Retinal pigment epithelial cell (primary cell): ENCODE results near the gene KCNQ5.

Experiments
- DNase-seq: peaks from one replicate; pipeline ENCODE4 v3.0.0-alpha.2; 2010; ENCODE audit warnings: low read depth
- H3K4me3 ChIP-seq: 2 replicates; pipeline ENCODE4 v1.5.1; 2011; ENCODE audit warnings: mild to moderate bottlenecking, low read length, control low read depth, moderate library complexity
- TF ChIP-seq, protein P1 (sequence below): conservative IDR thresholded peaks from 2 replicates; pipeline ENCODE4 v1.5.1; 2011; ENCODE audit warnings: low read depth, low read length, control low read depth, inconsistent platforms

The KCNQ5 gene

DNA sequence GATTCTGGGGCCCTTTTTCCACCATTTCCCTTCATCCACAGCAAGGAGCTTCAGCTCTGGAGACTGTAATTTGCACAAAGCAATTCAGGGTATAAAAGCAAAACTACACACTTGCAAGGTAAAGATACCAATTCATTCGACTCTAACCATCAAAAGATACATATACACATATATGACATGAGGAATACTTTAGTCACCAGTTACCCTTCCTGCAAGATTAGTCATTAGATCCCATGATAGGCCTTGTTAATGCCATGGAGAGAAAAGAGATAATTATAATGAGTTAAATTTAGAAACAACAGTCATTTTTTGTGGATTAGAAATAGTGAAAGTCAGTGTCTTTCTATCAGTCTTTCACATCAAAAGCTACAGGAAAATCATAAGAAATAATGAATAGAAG, 204.2 kb downstream of the KCNQ5 start:
- TF ChIP-seq, protein P1, sequence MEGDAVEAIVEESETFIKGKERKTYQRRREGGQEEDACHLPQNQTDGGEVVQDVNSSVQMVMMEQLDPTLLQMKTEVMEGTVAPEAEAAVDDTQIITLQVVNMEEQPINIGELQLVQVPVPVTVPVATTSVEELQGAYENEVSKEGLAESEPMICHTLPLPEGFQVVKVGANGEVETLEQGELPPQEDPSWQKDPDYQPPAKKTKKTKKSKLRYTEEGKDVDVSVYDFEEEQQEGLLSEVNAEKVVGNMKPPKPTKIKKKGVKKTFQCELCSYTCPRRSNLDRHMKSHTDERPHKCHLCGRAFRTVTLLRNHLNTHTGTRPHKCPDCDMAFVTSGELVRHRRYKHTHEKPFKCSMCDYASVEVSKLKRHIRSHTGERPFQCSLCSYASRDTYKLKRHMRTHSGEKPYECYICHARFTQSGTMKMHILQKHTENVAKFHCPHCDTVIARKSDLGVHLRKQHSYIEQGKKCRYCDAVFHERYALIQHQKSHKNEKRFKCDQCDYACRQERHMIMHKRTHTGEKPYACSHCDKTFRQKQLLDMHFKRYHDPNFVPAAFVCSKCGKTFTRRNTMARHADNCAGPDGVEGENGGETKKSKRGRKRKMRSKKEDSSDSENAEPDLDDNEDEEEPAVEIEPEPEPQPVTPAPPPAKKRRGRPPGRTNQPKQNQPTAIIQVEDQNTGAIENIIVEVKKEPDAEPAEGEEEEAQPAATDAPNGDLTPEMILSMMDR = no peak
- no peak overlapping the region for H3K4me3 ChIP-seq
- peak; percentile 30 for DNase-seq

DNA sequence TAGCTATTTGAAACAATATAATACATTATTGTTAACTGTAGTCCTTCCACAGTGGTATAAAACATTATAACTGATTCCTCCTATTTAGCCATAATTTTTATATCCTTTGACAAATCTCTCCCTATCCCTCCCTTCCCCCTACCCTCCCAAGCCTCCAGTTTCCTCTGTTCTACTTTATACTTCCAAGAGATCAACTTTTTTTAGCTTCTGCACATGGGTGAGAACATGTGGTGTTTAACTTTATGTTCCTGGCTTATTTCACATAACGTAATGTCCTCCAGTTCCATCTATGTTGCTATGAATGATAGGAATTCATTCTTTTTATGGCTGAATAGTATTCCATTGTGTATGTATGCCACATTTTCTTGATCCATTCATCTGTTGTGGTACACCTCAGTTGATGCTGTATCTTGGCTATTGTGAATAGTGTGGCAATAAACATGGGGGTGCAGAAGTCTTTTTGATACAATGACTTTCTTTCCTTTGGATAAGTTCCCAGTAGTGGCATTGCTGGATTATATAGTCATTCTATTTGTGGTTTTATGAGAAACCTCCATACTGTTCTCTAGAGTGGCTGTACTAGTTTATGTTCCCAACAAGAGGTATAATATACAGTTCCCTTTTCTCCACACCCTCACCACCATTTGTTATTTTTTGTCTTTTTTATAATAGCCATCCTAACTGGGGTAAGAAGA, 205.0 kb downstream of the KCNQ5 start:
- H3K4me3 ChIP-seq = no peak overlapping the region
- TF ChIP-seq, protein P1 = no peak
- no peak for DNase-seq

DNA sequence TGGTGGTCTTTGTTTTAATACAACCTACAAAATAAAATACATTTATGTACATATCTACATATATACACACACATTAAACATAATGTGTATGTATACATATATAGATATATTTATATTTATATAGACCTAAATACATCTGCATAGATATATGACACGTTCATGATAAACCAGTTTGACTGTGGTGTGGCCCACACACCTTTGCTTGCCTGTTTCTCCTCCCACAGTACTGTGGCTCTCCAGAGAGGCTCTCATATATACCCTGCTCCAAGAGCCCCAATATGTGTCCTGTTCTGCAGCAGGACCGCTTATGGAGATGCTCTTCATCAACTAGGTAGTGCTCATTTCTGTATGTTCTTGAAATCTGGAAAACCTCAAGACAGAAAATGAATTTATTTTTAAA, 207.0 kb downstream of the KCNQ5 start:
- TF ChIP-seq, protein P1 = no peak
- no peak overlapping the region for H3K4me3 ChIP-seq
- DNase-seq = no peak

DNA sequence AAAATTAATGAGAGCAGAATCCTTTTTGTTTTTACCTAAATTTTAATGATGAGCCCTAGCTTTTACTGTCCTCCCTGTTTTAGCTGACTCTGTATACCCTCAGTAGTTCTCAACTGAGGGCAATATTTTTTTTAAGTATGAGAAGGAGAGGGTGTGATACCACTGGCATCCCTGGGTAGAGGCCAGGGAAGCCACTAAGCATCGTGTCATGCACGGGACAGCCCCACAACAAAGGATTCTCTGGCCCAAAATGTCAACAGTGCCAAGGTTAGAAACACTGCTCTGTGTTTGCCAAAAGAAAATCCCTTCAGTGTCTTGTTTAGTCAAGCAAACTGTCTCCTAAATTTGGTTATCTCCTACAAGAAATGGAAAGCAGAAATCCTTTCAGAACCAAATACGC, 210.4 kb downstream of the KCNQ5 start:
- TF ChIP-seq, protein P1 = no peak
- DNase-seq = no peak
- no peak overlapping the region for H3K4me3 ChIP-seq

- no peak for DNase-seq
- TF ChIP-seq, protein P1 = no peak
- H3K4me3 ChIP-seq = no peak overlapping the region
These were observed 213.9 kb downstream of the KCNQ5 start for GRCh38 chr6:72835749-72836148.

DNA sequence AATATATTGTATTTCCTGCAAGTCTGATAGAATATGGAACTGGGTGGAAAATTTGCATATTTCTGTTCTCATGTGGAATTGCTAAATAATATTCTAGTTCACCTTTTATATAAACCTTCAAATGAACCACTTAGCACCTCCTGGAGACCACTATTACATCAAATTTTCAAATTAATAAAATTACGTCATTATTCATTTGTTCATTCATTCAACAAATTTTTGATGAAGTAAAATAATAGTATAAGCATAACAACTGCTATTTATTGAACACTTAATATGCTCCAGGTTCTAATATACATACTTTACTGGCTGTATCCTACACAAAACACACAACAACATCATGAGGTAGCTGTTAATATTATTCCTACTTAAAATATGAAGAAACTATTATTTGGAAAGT, 215.1 kb downstream of the KCNQ5 start:
- TF ChIP-seq, protein P1 = no peak
- DNase-seq = no peak

GRCh38 chr6:72841195-72841594, 219.3 kb downstream of the KCNQ5 start:
- H3K4me3 ChIP-seq = no peak overlapping the region
- TF ChIP-seq, protein P1 = no peak
- no peak for DNase-seq

More for the DNA sequence above, 215.1 kb downstream of the KCNQ5 start:
- H3K4me3 ChIP-seq = no peak overlapping the region
